Measurements from ENCODE around the gene ST14. TPM values are rescaled to one million over a fixed set of nuclear protein-coding genes. Genes with fewer than 3 reads are reported as not detected.

Gene ST14
- total RNA-seq, 1 experiment from 2014 or later, result 33.9 TPM

- CTCF ChIA-PET, result interaction anchor here (1.0 kb wide), 1 partner anchor 34 kb away, joined by 4 read pairs; no protein-coding TSS in a partner anchor
- no peak overlapping the region for H3K27ac Mint-ChIP-seq
Measured at GRCh38 chr11:130166457-130166784, 6.8 kb downstream of the ST14 start.

More at GRCh38 chr11:130166457-130166784, 6.8 kb downstream of the ST14 start:
- TF ChIP-seq JUN (CRISPR knock-in tag; IDR thresholded peaks at IDR 0.05) (no peak), NFATC4 (CRISPR knock-in tag; IDR thresholded peaks at IDR 0.05) (no peak), NR2C2 (CRISPR knock-in tag; IDR thresholded peaks at IDR 0.05) (no peak), HMGXB4 (CRISPR knock-in tag; IDR thresholded peaks at IDR 0.05) (no peak), FOXJ3 (CRISPR knock-in tag; IDR thresholded peaks at IDR 0.05; ENCODE audit: borderline replicate concordance) (no peak), ATF3 (CRISPR knock-in tag; conservative IDR thresholded peaks at IDR 0.05) (no peak), ZBTB21 (CRISPR knock-in tag; IDR thresholded peaks at IDR 0.05; ENCODE audit: borderline replicate concordance) (no peak), ZNF138 (CRISPR knock-in tag; conservative IDR thresholded peaks at IDR 0.05) (no peak), ZNF263 (CRISPR knock-in tag; IDR thresholded peaks at IDR 0.05; ENCODE audit: low read depth) (no peak), ZNF423 (CRISPR knock-in tag; IDR thresholded peaks at IDR 0.05) (no peak), NR3C1 (CRISPR knock-in tag; conservative IDR thresholded peaks at IDR 0.05; ENCODE audit: low read depth) (no peak), ZNF416 (CRISPR knock-in tag; IDR thresholded peaks at IDR 0.05) (no peak), IRF2 (CRISPR knock-in tag; IDR thresholded peaks at IDR 0.05; ENCODE audit: borderline replicate concordance, low read depth) (no peak), ZNF532 (CRISPR knock-in tag; IDR thresholded peaks at IDR 0.05; ENCODE audit: borderline replicate concordance) (no peak), STAT6 (CRISPR knock-in tag; conservative IDR thresholded peaks at IDR 0.05; ENCODE audit: low read depth) (no peak), MYBL2 (CRISPR knock-in tag; IDR thresholded peaks at IDR 0.05) (no peak), ZNF317 (CRISPR knock-in tag; IDR thresholded peaks at IDR 0.05; ENCODE audit: borderline replicate concordance, low read depth) (no peak), ZNF232 (CRISPR knock-in tag; IDR thresholded peaks at IDR 0.05) (no peak), HMGA2 (CRISPR knock-in tag; IDR thresholded peaks at IDR 0.05) (no peak)
- ATAC-seq (no peak), DNase-seq (ENCODE audit: low spot score) (no peak)
- H3K36me3 Mint-ChIP-seq, result no peaks in the 10 kb centered on the region
- peaks cover 16% of the 10 kb centered on the region for H3K4me1 Mint-ChIP-seq
- H3K4me3 Mint-ChIP-seq, result no peak overlapping the region
- H3K9me3 Mint-ChIP-seq, result no peaks in the 10 kb centered on the region
- POLR2A ChIA-PET, result no interaction called here
- H3K27me3 Mint-ChIP-seq (ENCODE audit: low read depth), result peaks cover 68% of the 10 kb centered on the region
